ENCODE results near the gene ZNF471.

DNA sequence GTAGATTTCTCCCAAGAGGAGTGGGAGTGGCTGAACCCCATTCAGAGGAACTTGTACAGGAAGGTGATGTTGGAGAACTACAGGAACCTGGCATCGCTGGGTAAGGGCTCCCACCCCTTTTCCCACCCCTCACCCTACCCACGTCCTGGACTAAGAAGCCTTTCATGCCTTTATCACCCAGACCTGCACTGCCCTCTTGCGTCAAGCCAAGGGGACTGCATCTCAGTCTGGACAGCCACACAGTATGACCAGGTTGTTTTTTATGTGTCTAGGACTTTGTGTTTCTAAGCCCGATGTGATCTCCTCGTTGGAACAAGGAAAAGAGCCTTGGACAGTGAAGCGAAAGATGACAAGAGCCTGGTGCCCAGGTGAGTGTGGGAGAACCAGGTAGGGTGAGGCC, 39.9 kb downstream of the ZNF471 start:
- TF ChIP-seq GATA3 (IDR thresholded peaks at IDR 0.05; ENCODE audit: low read depth, low read length) (no peak), GATA2 (IDR thresholded peaks at IDR 0.05; ENCODE audit: low read depth, low read length) (no peak)

Data from SH-SY5Y (cell line).